HCT116 (cell line): Measurements from ENCODE around the gene DOCK1. TPM values are rescaled to one million over a fixed set of nuclear protein-coding genes. Genes with fewer than 3 reads are reported as not detected.

Experiments
- ATAC-seq: fragments of 200-7000 bp; cut with Tn5 transposase; 2 replicates; pipeline ENCODE4 v1.9.1; 2020; ENCODE audit warnings: mild to moderate bottlenecking, moderate library complexity
- BruUV-seq: library from RNA; stranded (reverse); fragments of 400-500 nt; replicated peaks from 2 replicates; lab custom pipeline; 2021; lab: Mats Ljungman, UMichigan
- CTCF ChIA-PET: fragments of 300-600 bp; sonication (Branson Sonifier 250); formaldehyde crosslinking; loops from one replicate; lab custom pipeline; 2021; ENCODE audit warnings: antibody characterized with exemption; lab: Charles Lee
- POLR2A ChIA-PET: fragments of 300-600, 350-600 bp; sonication (Branson Sonifier 250); formaldehyde crosslinking; loops from one replicate; lab custom pipeline; 2021; ENCODE audit warnings: antibody characterized with exemption; lab: Charles Lee
- RAD21 ChIA-PET, 2 experiments: fragments of 300-600 bp; sonication (Branson Sonifier 250); formaldehyde crosslinking; loops; one replicate each; lab custom pipeline; 2023; ENCODE audit warnings: low total read pairs in 2 of 2; ENCODE audit not compliant: uncharacterized antibody in 2 of 2, unreplicated experiment in 2 of 2, low non-redundant PET in 1 of 2; lab: Charles Lee
- DNase-seq: peaks from one replicate; pipeline ENCODE4 v3.0.0-alpha.2; 2010; ENCODE audit warnings: low read depth, low spot score
- H2AFZ ChIP-seq: fragments of 200-600 bp; shearing (Covaris generic), sonication (generic); 2 replicates; pipeline ENCODE4 v1.6.1; 2017; ENCODE audit warnings: low read depth, mixed run types, mixed read lengths, antibody characterized with exemption, low read length; ENCODE audit not compliant: poor library complexity, severe bottlenecking
- H3K27ac ChIP-seq: 2 replicates; pipeline ENCODE4 v1.5.1; 2012; ENCODE audit warnings: low read depth, low read length
- H3K27me3 ChIP-seq: fragments of 200-600 bp; sonication (generic); 2 replicates; pipeline ENCODE4 v1.6.1; 2016; ENCODE audit warnings: mixed run types, low read length, mixed read lengths; ENCODE audit not compliant: insufficient read depth
- H3K36me3 ChIP-seq, 2 experiments: fragments of 200-500 bp in 1 of 2; fragments of 200-600 bp in 1 of 2; sonication (Bioruptor generic) in 1 of 2; sonication (generic) in 1 of 2; 2 replicates each; pipeline versions ENCODE4 v1.5.1 to v1.6.1; 2014 to 2016; ENCODE audit warnings: low read length in 2 of 2, inconsistent platforms in 1 of 2, mixed read lengths in 1 of 2, mixed run types in 1 of 2; ENCODE audit not compliant: insufficient read depth in 2 of 2, control insufficient read depth in 1 of 2
- H3K4me1 ChIP-seq, 2 experiments: fragments of 200-600 bp in 1 of 2; sonication (generic) in 1 of 2; 2 replicates each; pipeline versions ENCODE4 v1.5.1 to v1.6.1; 2012 to 2017; ENCODE audit warnings: low read length in 2 of 2, inconsistent platforms in 1 of 2, mild to moderate bottlenecking in 1 of 2, mixed read lengths in 1 of 2, mixed run types in 1 of 2, moderate library complexity in 1 of 2; ENCODE audit not compliant: insufficient read depth in 2 of 2, control insufficient read depth in 1 of 2
- H3K4me2 ChIP-seq: fragments of 200-600 bp; sonication (generic); 2 replicates; pipeline ENCODE4 v1.6.1; 2017; ENCODE audit warnings: mixed run types, low read length, mixed read lengths
- H3K4me3 ChIP-seq, 2 experiments: fragments of 200-600 bp in 1 of 2; sonication (generic) in 1 of 2; replicated peaks in 1 of 2; 2 replicates each; pipeline ENCODE4 v1.5.1; 2011 to 2016; ENCODE audit warnings: low read length in 2 of 2, control low read depth in 1 of 2, low read depth in 1 of 2, mild to moderate bottlenecking in 1 of 2, mixed read lengths in 1 of 2, mixed run types in 1 of 2
- H3K79me2 ChIP-seq: fragments of 200-600 bp; sonication (generic); 2 replicates; pipeline ENCODE4 v1.6.1; 2017; ENCODE audit warnings: mild to moderate bottlenecking, mixed run types, low read length, moderate library complexity, mixed read lengths; ENCODE audit not compliant: insufficient read depth
- H3K9ac ChIP-seq: fragments of 200-600 bp; sonication (generic); 2 replicates; pipeline ENCODE4 v1.6.1; 2016; ENCODE audit warnings: low read length, mixed read lengths
- H3K9me2 ChIP-seq: fragments of 200-600 bp; sonication (generic), shearing (Covaris generic); 2 replicates; pipeline ENCODE4 v1.6.1; 2017; ENCODE audit warnings: mixed run types, mild to moderate bottlenecking, moderate library complexity; ENCODE audit not compliant: insufficient read depth
- H3K9me3 ChIP-seq, 2 experiments: fragments of 200-500 bp in 1 of 2; fragments of 200-600 bp in 1 of 2; sonication (Bioruptor generic) in 1 of 2; sonication (generic) in 1 of 2; 2 replicates each; pipeline ENCODE4 v1.6.1; 2014 to 2017; ENCODE audit warnings: low read length in 2 of 2, mixed read lengths in 2 of 2, inconsistent platforms in 1 of 2, low read depth in 1 of 2, mild to moderate bottlenecking in 1 of 2, mixed run types in 1 of 2, moderate library complexity in 1 of 2; ENCODE audit not compliant: control insufficient read depth in 1 of 2, insufficient read depth in 1 of 2
- H4K20me1 ChIP-seq: fragments of 200-600 bp; sonication (generic), shearing (Covaris generic); 2 replicates; pipeline ENCODE4 v1.6.1; 2017; ENCODE audit warnings: mixed run types, mild to moderate bottlenecking, moderate library complexity; ENCODE audit not compliant: insufficient read depth
- CEBPB ChIP-seq: IDR thresholded peaks from 2 replicates; pipeline ENCODE4 v1.6.1; 2012; ENCODE audit warnings: low read depth
- CTCF ChIP-seq, 3 experiments: fragments of 200-600 bp in 1 of 3; sonication (generic) in 1 of 3; IDR thresholded peaks in 2 of 3; conservative IDR thresholded peaks in 1 of 3; 2 replicates each; pipeline ENCODE4 v1.5.1; 2012 to 2017; ENCODE audit warnings: low read depth in 2 of 3, low read length in 2 of 3, antibody characterized with exemption in 1 of 3, borderline replicate concordance in 1 of 3, control low read depth in 1 of 3, mild to moderate bottlenecking in 1 of 3, mixed read lengths in 1 of 3, mixed run types in 1 of 3, moderate library complexity in 1 of 3; ENCODE audit not compliant: insufficient read depth in 1 of 3
- EGR1 ChIP-seq: IDR thresholded peaks from 2 replicates; pipeline ENCODE4 v1.6.1; 2012; ENCODE audit warnings: low read depth
- ELF1 ChIP-seq: IDR thresholded peaks from 2 replicates; pipeline ENCODE4 v1.6.1; 2012; ENCODE audit warnings: low read depth, borderline replicate concordance
- EZH2 ChIP-seq: fragments of 200-600 bp; sonication (generic); IDR thresholded peaks from 2 replicates; pipeline ENCODE4 v1.6.1; 2017; ENCODE audit warnings: antibody characterized with exemption, mixed run types
- EZH2phosphoT487 ChIP-seq: fragments of 200-600 bp; IDR thresholded peaks from 2 replicates; pipeline ENCODE4 v1.6.1; 2018; ENCODE audit warnings: antibody characterized with exemption, borderline replicate concordance
- FOSL1 ChIP-seq: IDR thresholded peaks from 2 replicates; pipeline ENCODE4 v1.6.1; 2012; ENCODE audit warnings: low read depth
- POLR2A ChIP-seq: IDR thresholded peaks from 2 replicates; pipeline ENCODE4 v1.7.0; 2011; ENCODE audit warnings: borderline replicate concordance; ENCODE audit not compliant: insufficient read depth, insufficient read length; ENCODE audit errors: extremely low read depth
- POLR2AphosphoS5 ChIP-seq: IDR thresholded peaks from 2 replicates; pipeline ENCODE4 v1.6.1; 2011; ENCODE audit warnings: mild to moderate bottlenecking, low read depth, low read length, moderate library complexity
- RAD21 ChIP-seq: IDR thresholded peaks from 2 replicates; pipeline ENCODE4 v1.6.1; 2012; ENCODE audit warnings: low read depth, mild to moderate bottlenecking
- SIN3A ChIP-seq: IDR thresholded peaks from 2 replicates; pipeline ENCODE4 v1.6.1; 2012; ENCODE audit warnings: low read depth
- SP1 ChIP-seq: IDR thresholded peaks from 2 replicates; pipeline ENCODE4 v1.6.1; 2012; ENCODE audit warnings: low read depth
- SRF ChIP-seq: IDR thresholded peaks from 2 replicates; pipeline ENCODE4 v1.6.1; 2012; ENCODE audit warnings: low read depth
- TCF7L2 ChIP-seq: IDR thresholded peaks from 2 replicates; pipeline ENCODE4 v1.7.0; 2011; ENCODE audit warnings: borderline replicate concordance, inconsistent platforms; ENCODE audit not compliant: insufficient read depth, insufficient read length; ENCODE audit errors: extremely low read depth
- YY1 ChIP-seq: IDR thresholded peaks from 2 replicates; pipeline ENCODE4 v1.6.1; 2011; ENCODE audit warnings: low read length, low read depth, moderate library complexity, mild to moderate bottlenecking; ENCODE audit not compliant: insufficient replicate concordance; ENCODE audit errors: extremely low read depth
- ZNF274 ChIP-seq: fragments of 200-500 bp; sonication (Bioruptor generic); IDR thresholded peaks from 2 replicates; pipeline ENCODE4 v1.6.1; 2014; ENCODE audit warnings: mild to moderate bottlenecking, low read depth, low read length, inconsistent platforms
- intact Hi-C: fragments of 100-400 bp; cut with micrococcal nuclease; formaldehyde crosslinking; loops from 2 replicates; pipeline ENCODE4 v1.10.0; 2022
- total RNA-seq: library from RNA; stranded (reverse); gene quantifications from one replicate; pipeline ENCODE4 v1.2.1, GENCODE V29; 2021; ENCODE audit not compliant: unreplicated experiment
- TF ChIP-seq, protein P1 (sequence below): IDR thresholded peaks from 2 replicates; pipeline ENCODE4 v1.6.1; 2011; ENCODE audit warnings: mild to moderate bottlenecking, low read length, moderate library complexity; ENCODE audit not compliant: insufficient replicate concordance; ENCODE audit errors: extremely low read depth
- TF ChIP-seq, protein P2 (sequence below): IDR thresholded peaks from 2 replicates; pipeline ENCODE4 v1.6.1; 2012; ENCODE audit warnings: low read depth
- TF ChIP-seq, protein P3 (sequence below): IDR thresholded peaks from 2 replicates; pipeline ENCODE4 v1.6.1; 2012
- TF ChIP-seq, protein P4 (sequence below): IDR thresholded peaks from 2 replicates; pipeline ENCODE4 v1.6.1; 2012

Gene DOCK1
- total RNA-seq, 1 experiment from 2014 or later, result 46.5 TPM

GRCh38 chr10:126880926-126881325 lies 24.3 kb upstream of the DOCK1 start:
- H3K9ac ChIP-seq, result no peak overlapping the region
- no peak for ATAC-seq
- H3K27ac ChIP-seq, result no peak overlapping the region
- no peak for DNase-seq
- H4K20me1 ChIP-seq, result no peaks in the 10 kb centered on the region
- intact Hi-C loops, result no loop called here
- no peaks in the 10 kb centered on the region for H3K79me2 ChIP-seq
- BruUV-seq, result no TSS peak
- POLR2A ChIA-PET, result no interaction called here
- no peaks in the 10 kb centered on the region for H3K4me1 ChIP-seq
- H3K9me3 ChIP-seq, result no peaks in the 10 kb centered on the region
- CTCF ChIA-PET, result no interaction called here
- H2AFZ ChIP-seq, result no peak overlapping the region
- H3K4me2 ChIP-seq, result no peak overlapping the region
- RAD21 ChIA-PET, result no interaction called here
- no peaks in the 10 kb centered on the region for H3K36me3 ChIP-seq
- H3K4me3 ChIP-seq, result no peak overlapping the region
- H3K27me3 ChIP-seq, result peaks cover 17% of the 10 kb centered on the region
- TF ChIP-seq RAD21, result no peak
- TF ChIP-seq CTCF (IDR thresholded peaks at IDR 0.05 in 2 of 3, conservative IDR thresholded peaks at IDR 0.05 in 1 of 3; ENCODE audit: borderline replicate concordance in 1 of 3, insufficient read depth in 1 of 3, low read depth in 2 of 3, low read length in 2 of 3), result no peak
- no peak for TF ChIP-seq SRF
- TF ChIP-seq CEBPB, result no peak
- TF ChIP-seq, protein P1, sequence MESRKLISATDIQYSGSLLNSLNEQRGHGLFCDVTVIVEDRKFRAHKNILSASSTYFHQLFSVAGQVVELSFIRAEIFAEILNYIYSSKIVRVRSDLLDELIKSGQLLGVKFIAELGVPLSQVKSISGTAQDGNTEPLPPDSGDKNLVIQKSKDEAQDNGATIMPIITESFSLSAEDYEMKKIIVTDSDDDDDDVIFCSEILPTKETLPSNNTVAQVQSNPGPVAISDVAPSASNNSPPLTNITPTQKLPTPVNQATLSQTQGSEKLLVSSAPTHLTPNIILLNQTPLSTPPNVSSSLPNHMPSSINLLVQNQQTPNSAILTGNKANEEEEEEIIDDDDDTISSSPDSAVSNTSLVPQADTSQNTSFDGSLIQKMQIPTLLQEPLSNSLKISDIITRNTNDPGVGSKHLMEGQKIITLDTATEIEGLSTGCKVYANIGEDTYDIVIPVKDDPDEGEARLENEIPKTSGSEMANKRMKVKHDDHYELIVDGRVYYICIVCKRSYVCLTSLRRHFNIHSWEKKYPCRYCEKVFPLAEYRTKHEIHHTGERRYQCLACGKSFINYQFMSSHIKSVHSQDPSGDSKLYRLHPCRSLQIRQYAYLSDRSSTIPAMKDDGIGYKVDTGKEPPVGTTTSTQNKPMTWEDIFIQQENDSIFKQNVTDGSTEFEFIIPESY, result no peak
- no peak for TF ChIP-seq YY1
- TF ChIP-seq POLR2A, result no peak
- TF ChIP-seq SIN3A, result no peak
- TF ChIP-seq ELF1, result no peak
- TF ChIP-seq POLR2AphosphoS5, result no peak
- TF ChIP-seq, protein P2, sequence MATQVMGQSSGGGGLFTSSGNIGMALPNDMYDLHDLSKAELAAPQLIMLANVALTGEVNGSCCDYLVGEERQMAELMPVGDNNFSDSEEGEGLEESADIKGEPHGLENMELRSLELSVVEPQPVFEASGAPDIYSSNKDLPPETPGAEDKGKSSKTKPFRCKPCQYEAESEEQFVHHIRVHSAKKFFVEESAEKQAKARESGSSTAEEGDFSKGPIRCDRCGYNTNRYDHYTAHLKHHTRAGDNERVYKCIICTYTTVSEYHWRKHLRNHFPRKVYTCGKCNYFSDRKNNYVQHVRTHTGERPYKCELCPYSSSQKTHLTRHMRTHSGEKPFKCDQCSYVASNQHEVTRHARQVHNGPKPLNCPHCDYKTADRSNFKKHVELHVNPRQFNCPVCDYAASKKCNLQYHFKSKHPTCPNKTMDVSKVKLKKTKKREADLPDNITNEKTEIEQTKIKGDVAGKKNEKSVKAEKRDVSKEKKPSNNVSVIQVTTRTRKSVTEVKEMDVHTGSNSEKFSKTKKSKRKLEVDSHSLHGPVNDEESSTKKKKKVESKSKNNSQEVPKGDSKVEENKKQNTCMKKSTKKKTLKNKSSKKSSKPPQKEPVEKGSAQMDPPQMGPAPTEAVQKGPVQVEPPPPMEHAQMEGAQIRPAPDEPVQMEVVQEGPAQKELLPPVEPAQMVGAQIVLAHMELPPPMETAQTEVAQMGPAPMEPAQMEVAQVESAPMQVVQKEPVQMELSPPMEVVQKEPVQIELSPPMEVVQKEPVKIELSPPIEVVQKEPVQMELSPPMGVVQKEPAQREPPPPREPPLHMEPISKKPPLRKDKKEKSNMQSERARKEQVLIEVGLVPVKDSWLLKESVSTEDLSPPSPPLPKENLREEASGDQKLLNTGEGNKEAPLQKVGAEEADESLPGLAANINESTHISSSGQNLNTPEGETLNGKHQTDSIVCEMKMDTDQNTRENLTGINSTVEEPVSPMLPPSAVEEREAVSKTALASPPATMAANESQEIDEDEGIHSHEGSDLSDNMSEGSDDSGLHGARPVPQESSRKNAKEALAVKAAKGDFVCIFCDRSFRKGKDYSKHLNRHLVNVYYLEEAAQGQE, result no peak
- no peak for TF ChIP-seq TCF7L2
- no peak for TF ChIP-seq EZH2phosphoT487
- TF ChIP-seq, protein P3, sequence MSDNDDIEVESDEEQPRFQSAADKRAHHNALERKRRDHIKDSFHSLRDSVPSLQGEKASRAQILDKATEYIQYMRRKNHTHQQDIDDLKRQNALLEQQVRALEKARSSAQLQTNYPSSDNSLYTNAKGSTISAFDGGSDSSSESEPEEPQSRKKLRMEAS, result no peak
- no peak for TF ChIP-seq EGR1
- TF ChIP-seq EZH2, result no peak
- no peak for TF ChIP-seq SP1
- TF ChIP-seq FOSL1, result no peak
- no peak for TF ChIP-seq ZNF274
- TF ChIP-seq, protein P4, sequence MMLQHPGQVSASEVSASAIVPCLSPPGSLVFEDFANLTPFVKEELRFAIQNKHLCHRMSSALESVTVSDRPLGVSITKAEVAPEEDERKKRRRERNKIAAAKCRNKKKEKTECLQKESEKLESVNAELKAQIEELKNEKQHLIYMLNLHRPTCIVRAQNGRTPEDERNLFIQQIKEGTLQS, result no peak
- no peaks in the 10 kb centered on the region for H3K9me2 ChIP-seq
